ENCODE results near the gene MARCHF6.
A peak's percentile ranks its signal among the peaks of the same experiment; 100 is the strongest.

DNA sequence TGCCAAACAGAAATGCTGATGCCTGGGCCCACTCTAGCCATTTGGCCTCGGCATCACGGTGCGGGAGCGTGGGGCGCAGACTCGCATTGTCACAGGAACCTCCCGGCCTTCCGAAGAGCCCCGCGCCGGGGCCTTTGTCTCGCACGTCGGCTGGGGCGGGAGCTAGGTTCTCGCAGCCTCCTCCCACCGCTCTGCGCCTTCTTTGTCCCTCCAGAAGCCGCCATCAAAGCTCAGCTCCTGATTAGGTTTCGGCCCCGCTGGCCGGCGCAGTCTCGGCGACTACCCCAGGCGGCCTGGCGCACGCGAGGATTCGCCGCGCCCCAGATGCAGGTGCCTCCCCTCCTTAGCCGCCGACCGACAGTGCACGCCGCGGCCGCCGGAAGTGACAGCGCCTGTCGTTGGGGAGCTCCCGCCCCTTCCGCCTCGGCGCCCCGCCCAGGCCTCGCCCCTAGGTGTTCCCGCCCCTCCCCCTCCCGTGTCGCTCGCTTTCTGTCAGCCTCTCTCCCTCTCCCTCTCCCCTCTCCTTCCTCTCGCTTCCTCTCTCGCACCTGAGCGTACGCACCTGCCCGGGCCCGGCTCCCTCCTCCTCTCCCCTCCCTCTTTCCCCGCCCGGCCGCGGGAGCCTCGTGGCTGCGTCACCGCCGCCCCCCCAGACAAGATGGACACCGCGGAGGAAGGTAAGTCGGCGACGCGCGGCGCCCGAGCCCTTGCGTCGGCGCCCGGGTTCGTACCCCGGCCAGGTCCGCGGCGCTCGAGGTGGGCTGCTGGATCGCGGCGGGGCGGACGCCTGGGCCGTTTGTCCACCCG lies at the start of gene MARCHF6:
- TF ChIP-seq ZNF792 (tag by site-specific recombination; IDR thresholded peaks at IDR 0.05) (no peak; the same call in 1 of the 2 replicates), ZBTB1 (tag by site-specific recombination; IDR thresholded peaks at IDR 0.05) (peak; percentile 83; the same call in 1 of the 2 replicates), ZNF184 (tag by site-specific recombination; IDR thresholded peaks at IDR 0.05) (peak; percentile 55; the same call in 1 of the 2 replicates), ZNF585B (tag by site-specific recombination; IDR thresholded peaks at IDR 0.05) (no peak), ZNF239 (tag by site-specific recombination; IDR thresholded peaks at IDR 0.05) (no peak), ZFP41 (tag by site-specific recombination; IDR thresholded peaks at IDR 0.05; ENCODE audit: borderline replicate concordance) (no peak), PRDM1 (tag by site-specific recombination; IDR thresholded peaks at IDR 0.05) (peak; percentile 99)
- TF ChIP-seq, protein P1, sequence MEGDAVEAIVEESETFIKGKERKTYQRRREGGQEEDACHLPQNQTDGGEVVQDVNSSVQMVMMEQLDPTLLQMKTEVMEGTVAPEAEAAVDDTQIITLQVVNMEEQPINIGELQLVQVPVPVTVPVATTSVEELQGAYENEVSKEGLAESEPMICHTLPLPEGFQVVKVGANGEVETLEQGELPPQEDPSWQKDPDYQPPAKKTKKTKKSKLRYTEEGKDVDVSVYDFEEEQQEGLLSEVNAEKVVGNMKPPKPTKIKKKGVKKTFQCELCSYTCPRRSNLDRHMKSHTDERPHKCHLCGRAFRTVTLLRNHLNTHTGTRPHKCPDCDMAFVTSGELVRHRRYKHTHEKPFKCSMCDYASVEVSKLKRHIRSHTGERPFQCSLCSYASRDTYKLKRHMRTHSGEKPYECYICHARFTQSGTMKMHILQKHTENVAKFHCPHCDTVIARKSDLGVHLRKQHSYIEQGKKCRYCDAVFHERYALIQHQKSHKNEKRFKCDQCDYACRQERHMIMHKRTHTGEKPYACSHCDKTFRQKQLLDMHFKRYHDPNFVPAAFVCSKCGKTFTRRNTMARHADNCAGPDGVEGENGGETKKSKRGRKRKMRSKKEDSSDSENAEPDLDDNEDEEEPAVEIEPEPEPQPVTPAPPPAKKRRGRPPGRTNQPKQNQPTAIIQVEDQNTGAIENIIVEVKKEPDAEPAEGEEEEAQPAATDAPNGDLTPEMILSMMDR (tag by site-specific recombination; IDR thresholded peaks at IDR 0.05), result no peak; the same call in 1 of the 2 replicates
- TF ChIP-seq, protein P2, sequence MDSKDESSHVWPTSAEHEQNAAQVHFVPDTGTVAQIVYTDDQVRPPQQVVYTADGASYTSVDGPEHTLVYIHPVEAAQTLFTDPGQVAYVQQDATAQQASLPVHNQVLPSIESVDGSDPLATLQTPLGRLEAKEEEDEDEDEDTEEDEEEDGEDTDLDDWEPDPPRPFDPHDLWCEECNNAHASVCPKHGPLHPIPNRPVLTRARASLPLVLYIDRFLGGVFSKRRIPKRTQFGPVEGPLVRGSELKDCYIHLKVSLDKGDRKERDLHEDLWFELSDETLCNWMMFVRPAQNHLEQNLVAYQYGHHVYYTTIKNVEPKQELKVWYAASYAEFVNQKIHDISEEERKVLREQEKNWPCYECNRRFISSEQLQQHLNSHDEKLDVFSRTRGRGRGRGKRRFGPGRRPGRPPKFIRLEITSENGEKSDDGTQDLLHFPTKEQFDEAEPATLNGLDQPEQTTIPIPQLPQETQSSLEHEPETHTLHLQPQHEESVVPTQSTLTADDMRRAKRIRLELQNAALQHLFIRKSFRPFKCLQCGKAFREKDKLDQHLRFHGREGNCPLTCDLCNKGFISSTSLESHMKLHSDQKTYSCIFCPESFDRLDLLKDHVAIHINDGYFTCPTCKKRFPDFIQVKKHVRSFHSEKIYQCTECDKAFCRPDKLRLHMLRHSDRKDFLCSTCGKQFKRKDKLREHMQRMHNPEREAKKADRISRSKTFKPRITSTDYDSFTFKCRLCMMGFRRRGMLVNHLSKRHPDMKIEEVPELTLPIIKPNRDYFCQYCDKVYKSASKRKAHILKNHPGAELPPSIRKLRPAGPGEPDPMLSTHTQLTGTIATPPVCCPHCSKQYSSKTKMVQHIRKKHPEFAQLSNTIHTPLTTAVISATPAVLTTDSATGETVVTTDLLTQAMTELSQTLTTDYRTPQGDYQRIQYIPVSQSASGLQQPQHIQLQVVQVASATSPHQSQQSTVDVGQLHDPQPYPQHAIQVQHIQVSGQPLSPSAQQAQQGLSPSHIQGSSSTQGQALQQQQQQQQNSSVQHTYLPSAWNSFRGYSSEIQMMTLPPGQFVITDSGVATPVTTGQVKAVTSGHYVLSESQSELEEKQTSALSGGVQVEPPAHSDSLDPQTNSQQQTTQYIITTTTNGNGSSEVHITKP (tag by site-specific recombination; IDR thresholded peaks at IDR 0.05), result peak; percentile 58
- TF ChIP-seq, protein P3, sequence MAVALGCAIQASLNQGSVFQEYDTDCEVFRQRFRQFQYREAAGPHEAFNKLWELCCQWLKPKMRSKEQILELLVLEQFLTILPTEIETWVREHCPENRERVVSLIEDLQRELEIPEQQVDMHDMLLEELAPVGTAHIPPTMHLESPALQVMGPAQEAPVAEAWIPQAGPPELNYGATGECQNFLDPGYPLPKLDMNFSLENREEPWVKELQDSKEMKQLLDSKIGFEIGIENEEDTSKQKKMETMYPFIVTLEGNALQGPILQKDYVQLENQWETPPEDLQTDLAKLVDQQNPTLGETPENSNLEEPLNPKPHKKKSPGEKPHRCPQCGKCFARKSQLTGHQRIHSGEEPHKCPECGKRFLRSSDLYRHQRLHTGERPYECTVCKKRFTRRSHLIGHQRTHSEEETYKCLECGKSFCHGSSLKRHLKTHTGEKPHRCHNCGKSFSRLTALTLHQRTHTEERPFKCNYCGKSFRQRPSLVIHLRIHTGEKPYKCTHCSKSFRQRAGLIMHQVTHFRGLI (tag by site-specific recombination; IDR thresholded peaks at IDR 0.05), result no peak

Measured in HEK293 (cell line).